ENCODE data around the gene MYO9A.
"Not testable (repeated sequence)": the region's sequence is repeated elsewhere in the genome, so short reads cannot be mapped to it uniquely, and the experiment has no call there.

Gene MYO9A

GRCh38 chr15:72034859-72035650 lies 82.9 kb downstream of the MYO9A start:
- no peak for DNase-seq

- no peak for DNase-seq
Measured at GRCh38 chr15:72034351-72034750, 83.6 kb downstream of the MYO9A start.

GRCh38 chr15:72033711-72034110 lies 84.2 kb downstream of the MYO9A start:
- no peak for DNase-seq

- DNase-seq, result no peak
Measured at GRCh38 chr15:72033285-72033684, 84.7 kb downstream of the MYO9A start.

GRCh38 chr15:72021604-72022003 lies 96.3 kb downstream of the MYO9A start:
- DNase-seq, result no peak

GRCh38 chr15:72020799-72021198 lies 97.2 kb downstream of the MYO9A start:
- DNase-seq, result no peak

GRCh38 chr15:72014555-72014954 lies 103.4 kb downstream of the MYO9A start:
- DNase-seq, result not testable (repeated sequence)

GRCh38 chr15:72013703-72014102 lies 104.2 kb downstream of the MYO9A start:
- DNase-seq, result no peak

- DNase-seq, result no peak
Measured at GRCh38 chr15:72011302-72011942, 106.5 kb downstream of the MYO9A start.

- DNase-seq, result no peak
Measured at GRCh38 chr15:72009222-72009621, 108.7 kb downstream of the MYO9A start.

- no peak for DNase-seq
Measured at GRCh38 chr15:72006382-72006781, 111.6 kb downstream of the MYO9A start.

GRCh38 chr15:72005483-72005882 lies 112.5 kb downstream of the MYO9A start:
- DNase-seq, result no peak

- no peak for DNase-seq
Measured at GRCh38 chr15:71999807-72000206, 118.1 kb downstream of the MYO9A start.

GRCh38 chr15:71998717-71999116 lies 119.2 kb downstream of the MYO9A start:
- not testable (repeated sequence) for DNase-seq

GRCh38 chr15:71997691-71998090 lies 120.3 kb downstream of the MYO9A start:
- DNase-seq, result no peak

- no peak for DNase-seq
Measured at GRCh38 chr15:71975816-71976150, 142.2 kb downstream of the MYO9A start.

- no peak for DNase-seq
Measured at GRCh38 chr15:71974211-71974610, 143.7 kb downstream of the MYO9A start.

- DNase-seq, result no peak
Measured at GRCh38 chr15:71973366-71973765, 144.6 kb downstream of the MYO9A start.

GRCh38 chr15:71971905-71972304 lies 146.0 kb downstream of the MYO9A start:
- DNase-seq, result no peak

GRCh38 chr15:71970435-71970834 lies 147.5 kb downstream of the MYO9A start:
- no peak for DNase-seq

- no peak for DNase-seq
Measured at GRCh38 chr15:71962537-71962936, 155.4 kb downstream of the MYO9A start.

- DNase-seq, result no peak
Measured at GRCh38 chr15:71957026-71957425, 160.9 kb downstream of the MYO9A start.

GRCh38 chr15:71951134-71951533 lies 166.8 kb downstream of the MYO9A start:
- DNase-seq, result no peak

- no peak for DNase-seq
Measured at GRCh38 chr15:71945012-71945411, 172.9 kb downstream of the MYO9A start.

- no peak for DNase-seq
Measured at GRCh38 chr15:71943806-71944205, 174.1 kb downstream of the MYO9A start.

All from NCI-H1694 treated with DMSO at 0.1 percent for 48 hours (cell line).